K562 (cell line): ENCODE data around the gene TYRP1. TPM values are rescaled to one million over a fixed set of nuclear protein-coding genes. Genes with fewer than 3 reads are reported as not detected.
"Not testable (repeated sequence)": the region's sequence is repeated elsewhere in the genome, so short reads cannot be mapped to it uniquely, and the experiment has no call there.

ENCODE experiments used
- ATAC-seq: fragments of 200-7000 bp; cut with Tn5 transposase; 3 replicates; pipeline ENCODE4 v1.9.1; 2020; ENCODE audit warnings: moderate library complexity
- BruUV-seq: library from RNA; stranded (reverse); fragments of 400-500 nt; replicated peaks from 2 replicates; lab custom pipeline; 2021; lab: Mats Ljungman, UMichigan
- CTCF ChIA-PET: fragments of 300-600 bp; formaldehyde crosslinking; extraction: SDS; loops from one replicate; lab custom pipeline; 2021; ENCODE audit warnings: low intra/inter-chr PET ratio; lab: Yijun Ruan, JAX
- POLR2A ChIA-PET: fragments of 300-600, 350-650 bp; sonication (Branson Sonifier 250); formaldehyde crosslinking; extraction: SDS; loops from one replicate; lab custom pipeline; 2021; ENCODE audit warnings: antibody characterized with exemption, inconsistent platforms; lab: Yijun Ruan, JAX
- DNase-seq, 4 experiments: peaks; one replicate each; pipeline versions ENCODE4 v3.0.0 to v3.0.0-alpha.2; 2011 to 2018; ENCODE audit warnings: low spot score in 3 of 4, mixed read lengths in 3 of 4; ENCODE audit errors: extremely low read depth in 1 of 4
- FAIRE-seq: peaks from 2 replicates; lab custom pipeline; 2011; peaks lifted over from hg19 to GRCh38; lab: Jason Lieb, UNC
- H2AFZ ChIP-seq: 2 replicates; pipeline ENCODE4 v1.6.0; 2011; ENCODE audit warnings: low read depth, low read length, control low read depth, inconsistent platforms
- H3K27ac ChIP-seq: fragments of 200-600 bp; 3 replicates; pipeline ENCODE4 v1.8.0; 2011; ENCODE audit warnings: low read depth, mild to moderate bottlenecking, control low read depth, inconsistent platforms, low read length, moderate library complexity, mixed read lengths; ENCODE audit errors: extremely low read depth
- H3K27me3 ChIP-seq, 2 experiments: fragments of 300-600 bp in 1 of 2; 2 replicates in 1 of 2; 3 replicates in 1 of 2; pipeline versions ENCODE4 v1.6.0 to v1.8.0; 2011; ENCODE audit warnings: inconsistent platforms in 2 of 2, low read length in 2 of 2, mild to moderate bottlenecking in 1 of 2, mixed read lengths in 1 of 2, moderate library complexity in 1 of 2; ENCODE audit not compliant: control insufficient read depth in 2 of 2, insufficient read depth in 2 of 2
- H3K36me3 ChIP-seq: fragments of 300-600 bp; 3 replicates; pipeline ENCODE4 v1.8.0; 2011; ENCODE audit warnings: mild to moderate bottlenecking, low read length, inconsistent platforms; ENCODE audit not compliant: control insufficient read depth, insufficient read depth
- H3K4me1 ChIP-seq, 2 experiments: fragments of 200-600 bp in 1 of 2; replicated peaks in 1 of 2; 2 replicates in 1 of 2; 3 replicates in 1 of 2; pipeline versions ENCODE4 v1.5.1 to v1.8.0; 2011; ENCODE audit warnings: inconsistent platforms in 2 of 2, low read length in 2 of 2, mild to moderate bottlenecking in 1 of 2, mixed read lengths in 1 of 2, moderate library complexity in 1 of 2; ENCODE audit not compliant: control insufficient read depth in 2 of 2, insufficient read depth in 2 of 2
- H3K4me2 ChIP-seq: 2 replicates; pipeline ENCODE4 v1.6.1; 2011; ENCODE audit warnings: low read length, control low read depth, inconsistent platforms, mixed read lengths; ENCODE audit not compliant: insufficient read depth
- H3K4me3 ChIP-seq: fragments of 200-600 bp; sonication (generic), shearing (Covaris generic); 2 replicates; pipeline ENCODE4 v1.5.1; 2016; ENCODE audit warnings: control low read depth, inconsistent platforms
- H3K79me2 ChIP-seq: fragments of 200-600 bp; 3 replicates; pipeline ENCODE4 v1.8.0; 2011; ENCODE audit warnings: low read length, inconsistent platforms; ENCODE audit not compliant: control insufficient read depth, insufficient read depth
- H3K9ac ChIP-seq, 2 experiments: 2 replicates each; pipeline versions ENCODE4 v1.6.0 to v1.6.1; 2011; ENCODE audit warnings: low read depth in 2 of 2, low read length in 2 of 2, control low read depth in 1 of 2, inconsistent platforms in 1 of 2, mild to moderate bottlenecking in 1 of 2, mixed read lengths in 1 of 2; ENCODE audit not compliant: insufficient read depth in 1 of 2
- H3K9me1 ChIP-seq: one replicate; pipeline ENCODE4 v1.6.0; 2011; ENCODE audit warnings: inconsistent platforms, mild to moderate bottlenecking, low read length, moderate library complexity; ENCODE audit not compliant: control insufficient read depth, insufficient read depth
- H3K9me3 ChIP-seq: replicated peaks from 2 replicates; pipeline ENCODE4 v1.5.1; 2011; ENCODE audit warnings: low read depth, low read length, inconsistent platforms; ENCODE audit not compliant: control insufficient read depth, insufficient read depth
- H4K20me1 ChIP-seq: replicated peaks from 2 replicates; pipeline ENCODE4 v1.6.1; 2011; ENCODE audit warnings: low read length, inconsistent platforms, mixed read lengths; ENCODE audit not compliant: control insufficient read depth, insufficient read depth
- CBFB ChIP-seq: sonication (generic); formaldehyde crosslinking; IDR thresholded peaks from 2 replicates; pipeline ENCODE4 v1.4.0; 2020; ENCODE audit warnings: mild to moderate bottlenecking, missing genetic modification reagents
- HDAC3 ChIP-seq: fragments of 450-650 bp; IDR thresholded peaks from 2 replicates; pipeline ENCODE4 v1.6.1; 2018; ENCODE audit warnings: borderline replicate concordance, mild to moderate bottlenecking, moderate library complexity; ENCODE audit not compliant: partially characterized antibody
- ILK ChIP-seq: fragments of 450-650 bp; IDR thresholded peaks from 2 replicates; pipeline ENCODE4 v1.6.1; 2016; ENCODE audit warnings: missing genetic modification characterization, low read depth, mild to moderate bottlenecking, missing compliant biosample characterization, moderate library complexity, borderline replicate concordance
- KAT7 ChIP-seq: sonication (generic); formaldehyde crosslinking; IDR thresholded peaks from 2 replicates; pipeline ENCODE4 v1.8.0; 2022; ENCODE audit warnings: missing genetic modification reagents, mild to moderate bottlenecking, borderline replicate concordance
- KAT8 ChIP-seq: fragments of 450-650 bp; IDR thresholded peaks from 2 replicates; pipeline ENCODE4 v1.6.1; 2016; ENCODE audit warnings: low read depth, mild to moderate bottlenecking
- NCOA6 ChIP-seq: fragments of 450-650 bp; IDR thresholded peaks from 2 replicates; pipeline ENCODE4 v1.6.1; 2017; ENCODE audit warnings: mild to moderate bottlenecking
- PHF8 ChIP-seq: fragments of 200-600 bp; sonication (generic); IDR thresholded peaks from 2 replicates; pipeline ENCODE4 v1.6.1; 2012; ENCODE audit warnings: mixed run types, mild to moderate bottlenecking, inconsistent platforms, low read length, moderate library complexity, borderline replicate concordance
- SMAD1 ChIP-seq: fragments of 150-350 bp; IDR thresholded peaks from 2 replicates; pipeline ENCODE4 v1.6.1; 2014; ENCODE audit warnings: low read length, low read depth; ENCODE audit not compliant: partially characterized antibody
- SRSF9 ChIP-seq: fragments of 200-400 bp; formaldehyde crosslinking; IDR thresholded peaks from 2 replicates; pipeline ENCODE4 v1.6.1; 2017; ENCODE audit warnings: low read depth, low read length, borderline replicate concordance
- ZC3H8 ChIP-seq: fragments of 450-650 bp; IDR thresholded peaks from 2 replicates; pipeline ENCODE4 v1.6.1; 2017
- WGBS: fragments of 100-300 bp; shearing (Covaris generic); methylation state at CpG from one replicate; pipeline ENCODE4 v1.1.6; 2016; ENCODE audit warnings: low coverage, mixed read lengths; ENCODE audit not compliant: insufficient coverage; ENCODE audit errors: missing lambda C conversion rate; 5-methylcytosine and 5-hydroxymethylcytosine counted together
- in situ Hi-C: fragments of 300-500 bp; cut with MboI; formaldehyde crosslinking; loops from 4 replicates; pipeline ENCODE4 v1.15.0; 2018; ENCODE audit warnings: inconsistent platforms, mixed read lengths
- intact Hi-C: fragments of 100-400 bp; cut with micrococcal nuclease; formaldehyde crosslinking; loops from 2 replicates; pipeline ENCODE4 v1.14.2; 2022
- polyA plus RNA-seq, 8 experiments: library from polyadenylated mRNA; depleted of rRNA in 4 of 8; stranded (reverse) in 5 of 8; unstranded in 3 of 8; fragments of >200 nt; fragmentation: Nextera tagmentation in 2 of 8; fragmentation: Illumina TruSeq in 1 of 8; extraction: Ambion mirVana in 2 of 8; extraction: Trizol in 1 of 8; gene quantifications; 2 replicates each; pipeline versions ENCODE4 v1.2.1 to v1.2.3, GENCODE V29; 2011 to 2014; ENCODE audit warnings: inconsistent platforms in 1 of 8, missing spikeins in 1 of 8
- total RNA-seq, 7 experiments: library from RNA; depleted of rRNA in 6 of 7; stranded (reverse); fragments of >200 nt in 6 of 7; fragmentation: Illumina TruSeq in 2 of 7; extraction: Trizol in 2 of 7; gene quantifications; 2 replicates each; pipeline versions ENCODE4 v1.2.1 to v1.2.3, GENCODE V29; 2011 to 2021; ENCODE audit warnings: low replicate concordance in 1 of 7
- TF ChIP-seq, protein P1 (sequence below): fragments of 250-450 bp; sonication (Bioruptor Pico); IDR thresholded peaks from 2 replicates; pipeline ENCODE4 v1.8.0; 2022; ENCODE audit warnings: inconsistent platforms, mild to moderate bottlenecking, moderate library complexity, borderline replicate concordance

Gene TYRP1
- total and polyA plus RNA-seq, 9 of the 15 experiments (the other 6 are each of a cell fraction or from before 2014, with no cell fraction given) = not detected

DNA sequence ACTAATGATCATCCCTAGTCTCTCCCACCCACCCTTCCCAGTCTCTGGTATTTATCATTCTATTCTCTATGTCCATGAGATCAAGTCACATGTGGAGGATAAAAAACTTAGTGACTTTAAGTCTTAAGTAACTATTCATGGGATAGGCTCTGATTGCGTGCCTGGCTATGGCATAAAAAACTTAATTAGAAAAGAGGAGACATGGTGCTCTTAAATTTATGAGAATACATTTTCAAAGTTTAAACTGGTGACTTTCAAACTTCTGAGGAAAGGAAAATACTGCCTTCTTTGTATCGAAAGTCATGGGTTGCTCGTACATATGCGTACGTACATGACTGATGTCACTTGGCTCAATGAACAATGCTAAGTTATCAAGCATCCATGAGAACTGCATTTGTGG is 18.2 kb upstream of the TYRP1 start:
- ChIA-PET CTCF (no interaction called here), POLR2A (no interaction called here)
- no peak overlapping the region for H3K4me2 ChIP-seq
- no peaks in the 10 kb centered on the region for H3K9me1 ChIP-seq
- H3K9me3 ChIP-seq = no peaks in the 10 kb centered on the region
- no peak for DNase-seq
- in situ Hi-C loops = no loop called here
- no peak for TF ChIP-seq KAT7
- no peak for TF ChIP-seq KAT8
- TF ChIP-seq HDAC3 = no peak
- no peak for TF ChIP-seq SMAD1
- TF ChIP-seq ZC3H8 = no peak
- TF ChIP-seq CBFB (CRISPR knock-in tag) = no peak
- TF ChIP-seq, protein P1, sequence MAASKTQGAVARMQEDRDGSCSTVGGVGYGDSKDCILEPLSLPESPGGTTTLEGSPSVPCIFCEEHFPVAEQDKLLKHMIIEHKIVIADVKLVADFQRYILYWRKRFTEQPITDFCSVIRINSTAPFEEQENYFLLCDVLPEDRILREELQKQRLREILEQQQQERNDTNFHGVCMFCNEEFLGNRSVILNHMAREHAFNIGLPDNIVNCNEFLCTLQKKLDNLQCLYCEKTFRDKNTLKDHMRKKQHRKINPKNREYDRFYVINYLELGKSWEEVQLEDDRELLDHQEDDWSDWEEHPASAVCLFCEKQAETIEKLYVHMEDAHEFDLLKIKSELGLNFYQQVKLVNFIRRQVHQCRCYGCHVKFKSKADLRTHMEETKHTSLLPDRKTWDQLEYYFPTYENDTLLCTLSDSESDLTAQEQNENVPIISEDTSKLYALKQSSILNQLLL (CRISPR knock-in tag) = no peak
- TF ChIP-seq SRSF9 = no peak
- no peak for TF ChIP-seq ILK (tag)
- TF ChIP-seq PHF8 = no peak
- no peak for TF ChIP-seq NCOA6
- H3K4me1 ChIP-seq = no peaks in the 10 kb centered on the region
- no peak overlapping the region for H3K27ac ChIP-seq
- no peaks in the 10 kb centered on the region for H3K27me3 ChIP-seq
- no peaks in the 10 kb centered on the region for H3K36me3 ChIP-seq
- H3K9ac ChIP-seq = no peak overlapping the region
- no peaks in the 10 kb centered on the region for H3K79me2 ChIP-seq
- H4K20me1 ChIP-seq = no peaks in the 10 kb centered on the region
- WGBS = 8% methylated on average over 5 of the region's 5 CpGs
- H3K4me3 ChIP-seq = no peak overlapping the region
- no peak overlapping the region for H2AFZ ChIP-seq
- no TSS peak for BruUV-seq
- intact Hi-C loops = no loop called here
- no peak for FAIRE-seq
- ATAC-seq = no peak

DNA sequence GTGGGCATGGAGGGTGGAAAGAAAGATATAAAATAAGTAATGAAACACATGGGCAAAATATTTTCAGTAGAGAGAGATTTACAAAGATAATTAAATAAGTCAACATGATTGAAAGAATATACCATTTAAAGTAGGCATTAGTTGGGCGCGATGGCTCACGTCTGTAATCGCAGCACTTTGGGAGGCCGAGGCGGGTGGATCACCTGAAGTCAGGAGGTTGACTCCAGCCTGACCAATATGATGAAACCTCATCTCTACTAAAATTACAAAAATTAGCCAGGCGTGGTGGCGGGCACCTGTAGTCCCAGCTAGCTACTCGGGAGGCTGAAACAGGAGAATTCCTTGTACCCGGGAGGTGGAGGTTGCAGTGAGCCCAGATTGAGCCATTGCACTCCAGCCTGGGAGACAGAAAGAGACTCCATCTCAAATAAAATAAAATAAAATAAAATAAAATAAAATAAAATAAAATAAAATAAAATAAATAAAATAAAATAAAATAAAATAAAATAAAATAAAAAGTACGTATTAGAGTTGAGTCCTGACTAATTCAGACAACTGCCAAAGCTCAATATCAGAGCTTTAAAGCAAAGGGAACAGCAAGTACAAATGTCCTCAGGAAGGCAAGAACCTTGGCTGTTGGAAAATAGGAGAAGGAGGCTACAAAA is 15.6 kb upstream of the TYRP1 start:
- in situ Hi-C loops = not testable (repeated sequence)

More for the DNA sequence above, 15.6 kb upstream of the TYRP1 start:
- CTCF ChIA-PET, H3K9me1 ChIP-seq, ATAC-seq, H3K4me2 ChIP-seq, FAIRE-seq, H3K9me3 ChIP-seq, DNase-seq, H3K27ac ChIP-seq, H3K79me2 ChIP-seq, H2AFZ ChIP-seq, H3K36me3 ChIP-seq, H3K27me3 ChIP-seq, BruUV-seq, H4K20me1 ChIP-seq, H3K9ac ChIP-seq, H3K4me1 ChIP-seq, H3K4me3 ChIP-seq, intact Hi-C loops, POLR2A ChIA-PET: not testable (repeated sequence)
- WGBS = 0% methylated on average over 7 of the region's 11 CpGs
